GM12878 (cell line): Measurements from ENCODE around the gene DUSP18.

ENCODE experiments used
- ATF7 ChIP-seq: fragments of 450-650 bp; IDR thresholded peaks from 2 replicates; pipeline ENCODE4 v1.6.1; 2016; ENCODE audit warnings: low read depth, mild to moderate bottlenecking
- EED ChIP-seq: sonication (generic); IDR thresholded peaks from 2 replicates; pipeline ENCODE4 v1.6.1; 2016; ENCODE audit warnings: antibody characterized with exemption, low read depth
- POLR2AphosphoS5 ChIP-seq: IDR thresholded peaks from 2 replicates; pipeline ENCODE4 v1.6.1; 2011; ENCODE audit warnings: mild to moderate bottlenecking, low read length, inconsistent platforms
- RCOR1 ChIP-seq: conservative IDR thresholded peaks from 2 replicates; pipeline ENCODE4 v1.6.1; 2012; ENCODE audit warnings: low read depth, low read length, improper control_type of control experiment
- SIN3A ChIP-seq: IDR thresholded peaks from 2 replicates; pipeline ENCODE4 v1.6.1; 2012; ENCODE audit warnings: low read depth, low read length, improper control_type of control experiment
- TF ChIP-seq, protein P1 (sequence below): IDR thresholded peaks from 2 replicates; pipeline ENCODE4 v1.6.1; 2011; ENCODE audit warnings: borderline replicate concordance, low read depth, mild to moderate bottlenecking, moderate library complexity, mixed read lengths, low read length; ENCODE audit not compliant: insufficient read depth; ENCODE audit errors: extremely low read length
- TF ChIP-seq, protein P2 (sequence below), 3 experiments: IDR thresholded peaks in 2 of 3; conservative IDR thresholded peaks in 1 of 3; 2 replicates each; pipeline ENCODE4 v1.5.1; 2011; ENCODE audit warnings: low read depth in 3 of 3, low read length in 3 of 3, mild to moderate bottlenecking in 3 of 3, control low read depth in 2 of 3, moderate library complexity in 2 of 3, inconsistent platforms in 1 of 3, mixed read lengths in 1 of 3; ENCODE audit not compliant: control insufficient read depth in 2 of 3, insufficient read depth in 1 of 3; ENCODE audit errors: extremely low read depth in 1 of 3
- TF ChIP-seq, protein P3 (sequence below): IDR thresholded peaks from 2 replicates; pipeline ENCODE4 v1.6.1; 2012; ENCODE audit warnings: low read depth, low read length, improper control_type of control experiment
- TF ChIP-seq, protein P4 (sequence below): IDR thresholded peaks from 2 replicates; pipeline ENCODE4 v1.6.1; 2011; ENCODE audit warnings: low read depth, low read length, improper control_type of control experiment, borderline replicate concordance

DNA sequence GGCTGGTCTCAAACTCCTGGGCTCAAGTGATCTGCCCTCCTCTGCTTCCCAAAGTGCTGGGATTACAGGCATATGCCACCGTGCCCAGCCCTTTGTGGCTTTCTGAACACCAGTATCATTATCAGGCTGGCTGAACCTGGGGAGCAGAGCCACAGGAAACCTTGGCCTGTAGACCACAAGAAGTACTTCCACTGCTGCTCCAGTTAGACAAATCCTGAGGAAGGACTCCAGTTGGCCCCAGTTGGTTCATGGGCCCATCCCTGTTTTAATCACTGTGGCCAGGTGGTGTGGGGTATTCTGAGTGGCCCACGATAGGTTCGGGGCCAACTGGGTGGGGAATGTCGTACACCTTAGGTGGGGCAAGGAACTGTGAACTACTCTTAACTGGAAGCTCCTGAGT lies 5.5 kb upstream of the DUSP18 start:
- TF ChIP-seq POLR2AphosphoS5: no peak
- TF ChIP-seq, protein P1, sequence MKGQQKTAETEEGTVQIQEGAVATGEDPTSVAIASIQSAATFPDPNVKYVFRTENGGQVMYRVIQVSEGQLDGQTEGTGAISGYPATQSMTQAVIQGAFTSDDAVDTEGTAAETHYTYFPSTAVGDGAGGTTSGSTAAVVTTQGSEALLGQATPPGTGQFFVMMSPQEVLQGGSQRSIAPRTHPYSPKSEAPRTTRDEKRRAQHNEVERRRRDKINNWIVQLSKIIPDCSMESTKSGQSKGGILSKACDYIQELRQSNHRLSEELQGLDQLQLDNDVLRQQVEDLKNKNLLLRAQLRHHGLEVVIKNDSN: no peak
- TF ChIP-seq SIN3A: no peak
- no peak for TF ChIP-seq RCOR1
- TF ChIP-seq, protein P2, sequence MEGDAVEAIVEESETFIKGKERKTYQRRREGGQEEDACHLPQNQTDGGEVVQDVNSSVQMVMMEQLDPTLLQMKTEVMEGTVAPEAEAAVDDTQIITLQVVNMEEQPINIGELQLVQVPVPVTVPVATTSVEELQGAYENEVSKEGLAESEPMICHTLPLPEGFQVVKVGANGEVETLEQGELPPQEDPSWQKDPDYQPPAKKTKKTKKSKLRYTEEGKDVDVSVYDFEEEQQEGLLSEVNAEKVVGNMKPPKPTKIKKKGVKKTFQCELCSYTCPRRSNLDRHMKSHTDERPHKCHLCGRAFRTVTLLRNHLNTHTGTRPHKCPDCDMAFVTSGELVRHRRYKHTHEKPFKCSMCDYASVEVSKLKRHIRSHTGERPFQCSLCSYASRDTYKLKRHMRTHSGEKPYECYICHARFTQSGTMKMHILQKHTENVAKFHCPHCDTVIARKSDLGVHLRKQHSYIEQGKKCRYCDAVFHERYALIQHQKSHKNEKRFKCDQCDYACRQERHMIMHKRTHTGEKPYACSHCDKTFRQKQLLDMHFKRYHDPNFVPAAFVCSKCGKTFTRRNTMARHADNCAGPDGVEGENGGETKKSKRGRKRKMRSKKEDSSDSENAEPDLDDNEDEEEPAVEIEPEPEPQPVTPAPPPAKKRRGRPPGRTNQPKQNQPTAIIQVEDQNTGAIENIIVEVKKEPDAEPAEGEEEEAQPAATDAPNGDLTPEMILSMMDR (IDR thresholded peaks at IDR 0.05 in 2 of 3, conservative IDR thresholded peaks at IDR 0.05 in 1 of 3; ENCODE audit: control insufficient read depth in 2 of 3, extremely low read depth in 1 of 3, insufficient read depth in 1 of 3, low read depth in 3 of 3, low read length in 3 of 3): no peak
- TF ChIP-seq, protein P3, sequence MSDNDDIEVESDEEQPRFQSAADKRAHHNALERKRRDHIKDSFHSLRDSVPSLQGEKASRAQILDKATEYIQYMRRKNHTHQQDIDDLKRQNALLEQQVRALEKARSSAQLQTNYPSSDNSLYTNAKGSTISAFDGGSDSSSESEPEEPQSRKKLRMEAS: no peak
- no peak for TF ChIP-seq ATF7
- no peak for TF ChIP-seq EED
- TF ChIP-seq, protein P4, sequence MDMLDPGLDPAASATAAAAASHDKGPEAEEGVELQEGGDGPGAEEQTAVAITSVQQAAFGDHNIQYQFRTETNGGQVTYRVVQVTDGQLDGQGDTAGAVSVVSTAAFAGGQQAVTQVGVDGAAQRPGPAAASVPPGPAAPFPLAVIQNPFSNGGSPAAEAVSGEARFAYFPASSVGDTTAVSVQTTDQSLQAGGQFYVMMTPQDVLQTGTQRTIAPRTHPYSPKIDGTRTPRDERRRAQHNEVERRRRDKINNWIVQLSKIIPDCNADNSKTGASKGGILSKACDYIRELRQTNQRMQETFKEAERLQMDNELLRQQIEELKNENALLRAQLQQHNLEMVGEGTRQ: no peak
